HL-60/S4 (cell line): ENCODE results near the gene ATP7A.
"Not testable (repeated sequence)": the region's sequence is repeated elsewhere in the genome, so short reads cannot be mapped to it uniquely, and the experiment has no call there.

ENCODE experiments used
- in situ Hi-C: fragments of 300-500 bp; cut with MboI; formaldehyde crosslinking; loops from 2 replicates; pipeline ENCODE4 v1.14.3; 2022; ENCODE audit warnings: low sequenced_read_pairs

ATP7A gene

GRCh38 chrX:77945031-77945430, 34.5 kb downstream of the ATP7A start:
- in situ Hi-C loops, result not testable (repeated sequence)

- in situ Hi-C loops, result no loop called here
These were observed 35.5 kb downstream of the ATP7A start for GRCh38 chrX:77945910-77946545.

DNA sequence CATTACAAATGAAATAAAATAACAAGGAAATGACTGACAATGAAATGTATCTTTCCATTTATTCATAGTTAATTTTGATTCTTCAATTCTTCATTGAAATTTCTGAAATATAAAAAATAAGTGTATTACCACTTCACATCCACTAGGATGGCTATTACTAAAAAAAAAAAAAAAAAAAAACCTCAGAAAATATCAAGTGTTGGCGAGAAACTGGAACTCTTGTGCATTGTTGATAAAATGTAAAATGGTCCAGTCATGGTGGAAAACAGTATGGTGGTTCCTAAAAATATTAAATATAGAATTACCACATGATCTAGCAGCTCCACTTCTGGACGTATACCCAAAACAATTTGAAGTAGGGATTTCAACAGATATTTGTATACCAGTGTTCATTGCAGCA, 36.1 kb downstream of the ATP7A start:
- in situ Hi-C loops, result no loop called here

GRCh38 chrX:77949840-77950239, 39.3 kb downstream of the ATP7A start:
- in situ Hi-C loops, result no loop called here

DNA sequence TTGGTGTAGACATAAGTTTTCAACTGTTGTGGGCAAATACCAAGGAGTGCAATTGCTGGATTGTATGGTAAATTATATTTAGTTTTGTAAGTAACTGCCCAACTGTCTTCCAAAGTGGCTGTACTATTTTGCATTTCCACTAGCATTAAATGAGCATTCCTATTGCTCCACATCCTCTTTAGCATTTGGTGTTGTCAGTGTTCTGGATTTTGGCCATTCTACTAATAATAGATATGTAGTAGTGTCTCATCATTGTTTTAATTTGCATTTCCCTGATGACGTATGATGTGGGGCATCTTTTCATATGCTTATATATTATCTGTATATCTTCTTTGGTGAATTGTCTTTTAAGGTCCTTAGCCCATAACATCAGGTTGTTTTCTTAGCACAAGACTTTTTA, 41.7 kb downstream of the ATP7A start:
- in situ Hi-C loops, result no loop called here

DNA sequence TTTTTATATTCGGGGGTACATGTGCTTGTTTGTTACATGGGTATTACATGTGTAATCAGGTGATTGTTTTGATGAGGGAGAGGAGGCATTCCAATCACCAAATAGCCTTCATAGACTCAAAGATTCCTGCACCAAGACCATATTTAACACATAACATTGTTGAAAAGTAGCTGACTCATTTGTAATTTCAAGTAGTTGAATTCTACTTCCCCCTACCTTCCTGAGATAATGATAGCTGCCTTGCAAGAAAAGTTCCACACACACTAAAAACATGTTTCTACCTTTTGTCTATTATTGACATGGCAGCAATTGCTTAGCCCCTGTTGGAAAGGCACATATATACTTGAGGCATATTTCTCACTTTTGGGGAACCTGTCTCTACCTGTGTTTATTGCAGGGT, 42.8 kb downstream of the ATP7A start:
- in situ Hi-C loops, result no loop called here

DNA sequence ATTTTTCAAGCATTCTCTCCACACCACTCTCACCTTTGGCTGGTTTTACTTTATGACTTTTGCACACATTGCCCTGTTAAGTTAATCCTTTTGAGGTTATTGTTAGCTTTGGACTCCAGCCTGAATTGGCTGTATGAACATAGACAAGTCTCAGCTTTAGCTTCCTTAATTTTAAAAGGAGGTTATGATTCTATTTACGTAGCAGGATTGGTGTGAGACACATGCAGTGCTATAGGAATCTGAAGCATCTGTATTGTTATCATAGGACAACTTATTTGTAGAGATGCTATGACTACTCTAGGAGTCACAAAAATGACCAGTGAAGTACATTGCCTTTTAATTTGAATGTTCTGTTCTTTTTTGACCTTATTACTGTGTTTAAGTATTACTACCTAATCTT, 43.2 kb downstream of the ATP7A start:
- in situ Hi-C loops, result no loop called here

GRCh38 chrX:77960567-77960966, 50.1 kb downstream of the ATP7A start:
- in situ Hi-C loops, result no loop called here

- in situ Hi-C loops, result no loop called here
These were observed 50.6 kb downstream of the ATP7A start for GRCh38 chrX:77961063-77961462.

GRCh38 chrX:77962068-77962902, 51.8 kb downstream of the ATP7A start:
- in situ Hi-C loops, result no loop called here

DNA sequence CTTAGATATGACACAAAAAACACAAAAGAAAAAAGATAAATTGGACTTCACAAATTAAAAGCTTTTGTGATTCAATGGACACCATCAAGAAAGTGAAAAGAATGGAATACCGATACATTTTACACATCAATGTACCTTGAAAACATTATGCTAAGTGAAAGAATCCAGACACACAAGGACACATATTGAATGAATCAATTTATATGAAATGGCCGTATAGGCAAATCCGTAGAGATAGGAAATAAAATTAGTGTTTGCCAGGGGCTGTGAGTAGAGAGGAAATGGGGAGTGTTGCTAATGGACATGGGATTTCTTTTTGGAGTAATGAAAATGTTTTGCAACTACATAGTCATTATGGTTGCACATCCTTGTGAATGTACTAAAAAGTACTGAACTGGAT, 55.9 kb downstream of the ATP7A start:
- in situ Hi-C loops, result no loop called here

- in situ Hi-C loops, result no loop called here
These were observed 57.1 kb downstream of the ATP7A start for GRCh38 chrX:77967631-77968030.

DNA sequence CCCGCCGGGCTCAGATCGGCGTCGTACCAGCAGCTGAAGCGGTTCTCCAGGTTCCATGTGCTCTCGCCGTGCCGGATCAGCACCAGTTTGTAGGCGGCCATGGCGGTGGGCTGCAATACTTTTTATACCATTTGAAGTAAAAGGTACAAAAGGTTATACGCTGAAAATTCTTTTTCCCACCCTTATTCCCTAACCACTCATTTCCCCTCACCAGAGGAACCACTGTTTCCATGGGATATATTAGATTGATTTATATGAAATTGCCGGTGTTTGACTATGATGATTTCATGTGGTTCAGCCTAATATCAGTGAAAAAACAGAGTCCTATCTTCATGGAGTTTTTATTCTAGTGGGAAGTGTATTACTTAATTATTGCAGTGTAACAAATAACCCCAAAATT, 59.0 kb downstream of the ATP7A start, which contains the start of gene PGAM4:
Gene PGAM4 (minus strand): TSS at position 101 of the 400 bp plus-strand sequence. CDS start 0 bp downstream, at position 101.
- in situ Hi-C loops, result no loop called here

DNA sequence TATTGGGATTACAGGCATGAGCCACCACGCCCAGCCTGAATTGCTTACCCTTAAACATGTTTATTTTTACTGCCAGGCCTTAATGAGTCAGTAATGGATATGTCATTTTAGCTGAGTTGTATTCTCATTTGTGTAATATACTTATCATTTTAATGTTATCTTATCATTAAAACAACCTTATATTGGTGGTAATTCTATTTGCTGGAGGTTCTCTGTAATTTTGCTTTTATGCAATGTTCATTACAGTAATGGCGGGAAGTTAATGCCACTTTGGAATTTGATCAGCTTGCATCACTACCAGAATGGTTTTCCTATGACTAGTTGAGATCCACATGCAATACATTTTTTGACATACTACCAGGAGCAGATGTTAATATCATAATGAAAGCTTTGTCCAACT, 65.3 kb downstream of the ATP7A start:
- in situ Hi-C loops, result no loop called here

- in situ Hi-C loops, result no loop called here
These were observed 66.6 kb downstream of the ATP7A start for GRCh38 chrX:77977095-77977494.

- in situ Hi-C loops, result no loop called here
These were observed 67.0 kb downstream of the ATP7A start for GRCh38 chrX:77977518-77977917.

DNA sequence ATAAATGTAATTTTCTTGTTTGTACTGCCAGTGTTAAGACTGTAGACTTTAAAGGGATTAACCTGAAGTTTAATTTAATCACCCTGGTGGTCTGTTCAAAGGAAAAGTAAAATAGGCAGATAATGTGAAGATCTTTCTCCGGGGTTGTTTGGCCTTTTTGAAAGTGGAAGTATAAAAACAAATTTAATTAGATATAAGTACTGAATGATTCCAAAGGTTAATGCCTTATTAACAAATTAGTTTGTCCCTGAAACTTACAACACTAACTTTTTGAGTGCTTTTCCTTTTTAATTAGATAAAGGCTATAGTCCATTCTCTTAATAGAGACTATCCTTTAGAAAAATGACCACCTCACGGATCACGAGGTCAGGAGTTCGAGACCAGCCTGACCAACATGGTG, 69.4 kb downstream of the ATP7A start:
- in situ Hi-C loops, result no loop called here

DNA sequence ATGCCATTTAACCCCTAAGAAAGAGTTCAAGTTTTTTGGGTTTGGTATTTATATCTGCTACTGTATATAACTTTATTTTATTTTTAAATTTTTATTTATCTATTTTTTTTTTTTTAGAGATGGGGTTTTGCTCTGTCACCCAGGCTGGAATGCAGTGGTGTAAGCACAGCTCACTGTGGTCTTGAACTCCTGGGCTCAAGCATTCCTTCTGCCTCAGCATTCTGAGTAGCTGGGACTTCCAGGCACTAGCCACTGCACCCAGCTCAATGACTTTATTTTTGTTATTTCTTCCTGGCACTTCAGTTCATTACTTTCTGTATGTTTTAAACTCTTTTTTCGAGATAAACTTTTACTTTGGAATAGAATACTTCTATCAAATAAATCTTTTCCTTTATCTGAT, 101.4 kb downstream of the ATP7A start:
- in situ Hi-C loops, result no loop called here

GRCh38 chrX:78019586-78020483, 109.3 kb downstream of the ATP7A start:
- in situ Hi-C loops, result no loop called here

DNA sequence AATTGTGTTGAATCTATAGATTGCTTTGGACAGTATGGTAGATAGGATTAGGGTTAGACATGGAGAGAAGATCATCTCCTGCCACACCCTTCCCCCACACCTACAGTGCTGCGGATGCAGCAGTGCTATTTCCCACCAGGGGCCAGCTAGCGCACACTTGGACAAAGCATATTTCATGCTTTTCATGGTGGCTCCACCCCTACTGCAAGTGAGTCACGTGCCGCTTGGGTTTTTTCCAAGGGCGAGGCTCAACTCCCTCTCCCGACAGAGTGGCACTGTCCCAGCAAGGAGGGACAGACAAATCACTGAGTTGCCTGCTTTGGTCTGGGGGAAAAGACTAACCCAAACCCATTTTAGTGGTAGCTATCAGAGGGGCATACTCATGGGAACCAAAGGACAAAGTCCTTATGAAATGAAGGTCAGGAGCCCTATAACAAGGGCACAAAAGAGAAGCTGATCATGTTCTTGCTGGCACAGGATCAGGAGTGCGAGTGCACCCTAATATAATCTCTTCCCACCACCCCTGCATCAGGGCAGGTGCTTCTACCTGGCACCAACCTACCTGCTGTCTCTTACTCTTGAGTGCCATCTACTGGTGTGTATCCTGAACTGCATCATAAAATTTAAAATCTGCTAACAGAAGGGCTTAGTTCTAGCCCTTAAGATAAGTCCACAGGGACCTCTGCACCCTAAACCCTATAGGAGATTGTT, 114.0 kb downstream of the ATP7A start:
- in situ Hi-C loops, result no loop called here

- in situ Hi-C loops, result no loop called here
These were observed 117.3 kb downstream of the ATP7A start for GRCh38 chrX:78027798-78028197.
